SKM-1 treated with dmso at 0.1 percent for 144 hours (cell line): ENCODE results near the gene VIPAS39.
"Not testable (repeated sequence)": the region's sequence is repeated elsewhere in the genome, so short reads cannot be mapped to it uniquely, and the experiment has no call there.

Source experiments
- DNase-seq: peaks from one replicate; lab custom pipeline; 2025; ENCODE audit not compliant: unreplicated experiment; lab: John Stamatoyannopoulos, UW

The VIPAS39 gene

GRCh38 chr14:77470224-77470870 lies 12.9 kb upstream of the VIPAS39 start:
- DNase-seq = no peak

DNA sequence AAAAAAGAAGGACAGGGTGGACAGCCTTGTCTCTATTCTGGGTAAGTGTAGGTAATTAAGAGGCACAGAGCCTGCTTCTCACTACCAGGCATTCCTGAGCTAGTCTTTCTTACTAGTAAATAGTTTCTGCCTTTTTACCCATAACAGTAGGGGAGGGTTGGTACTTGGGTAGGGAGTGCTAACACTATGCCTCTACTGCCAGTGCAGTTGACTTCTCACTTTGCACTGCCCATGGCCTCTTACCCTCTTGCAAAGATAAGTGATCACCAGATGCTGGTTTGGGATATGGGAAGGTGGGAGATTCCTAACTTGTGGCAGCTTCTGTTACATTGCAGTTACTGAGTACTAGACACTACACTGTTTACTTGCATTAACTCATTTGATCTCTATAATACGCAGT lies 12.1 kb upstream of the VIPAS39 start:
- DNase-seq = no peak

- DNase-seq = no peak
These were observed 11.7 kb upstream of the VIPAS39 start for GRCh38 chr14:77469067-77469505.

DNA sequence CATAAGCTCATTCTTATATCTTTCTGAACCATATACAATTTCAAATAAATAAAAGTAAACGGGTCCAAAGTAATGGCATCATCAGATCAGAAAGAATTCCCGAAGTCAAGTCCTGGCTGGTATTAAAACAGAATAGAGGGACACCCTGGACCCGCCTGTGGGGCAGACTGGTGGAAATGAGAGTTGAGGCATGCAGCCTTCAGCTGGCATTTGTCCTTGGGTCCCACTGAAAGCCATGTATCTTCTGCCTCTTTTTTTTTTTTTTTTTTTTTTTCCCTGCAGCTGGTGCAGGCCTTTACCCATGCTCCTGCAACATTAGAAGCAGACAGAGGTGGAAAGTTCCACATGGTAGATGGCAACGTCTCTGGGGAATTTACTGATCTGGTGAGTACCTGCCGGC lies 10.4 kb upstream of the VIPAS39 start:
- DNase-seq = no peak

- peak; percentile 23 for DNase-seq
These were observed 1.8 kb upstream of the VIPAS39 start for GRCh38 chr14:77459072-77459723.

- DNase-seq = peak; percentile 0
These were observed 999 bp upstream of the VIPAS39 start for GRCh38 chr14:77458249-77458950.

GRCh38 chr14:77457115-77457521 lies 283 bp downstream of the VIPAS39 start:
- DNase-seq = no peak

DNA sequence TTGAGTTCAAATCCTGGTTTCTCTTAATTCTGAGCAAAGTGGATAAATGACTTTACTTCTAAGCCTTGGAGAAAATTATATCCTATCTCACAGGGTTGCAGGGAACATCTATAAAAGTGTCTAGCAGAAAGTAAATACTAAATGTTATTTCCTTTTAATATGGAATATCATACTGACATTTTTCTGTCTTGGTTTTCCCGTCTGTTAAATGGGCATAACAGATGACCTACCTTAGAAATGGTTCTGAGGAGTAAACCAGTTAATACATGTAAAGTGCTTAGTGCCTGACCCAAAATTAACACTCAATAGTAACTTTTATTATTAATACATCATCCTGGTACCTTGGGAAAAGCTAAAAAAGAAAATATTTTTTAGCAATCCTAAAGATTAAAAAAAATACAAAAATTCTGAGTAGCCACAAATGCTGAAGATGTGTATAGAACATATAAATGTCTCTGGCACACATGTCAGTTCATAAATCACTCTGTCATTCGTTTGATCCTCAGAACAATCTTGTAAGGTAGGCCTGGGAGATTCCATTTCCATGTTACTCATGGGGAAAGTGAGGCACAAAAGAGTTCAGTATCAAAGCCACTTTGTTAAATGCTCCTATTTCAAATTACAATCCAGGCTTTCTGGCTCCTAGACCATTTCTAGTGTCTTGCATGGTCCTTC lies 1.3 kb downstream of the VIPAS39 start:
- no peak for DNase-seq

- no peak for DNase-seq
These were observed 15.2 kb downstream of the VIPAS39 start for GRCh38 chr14:77442196-77442595.

DNA sequence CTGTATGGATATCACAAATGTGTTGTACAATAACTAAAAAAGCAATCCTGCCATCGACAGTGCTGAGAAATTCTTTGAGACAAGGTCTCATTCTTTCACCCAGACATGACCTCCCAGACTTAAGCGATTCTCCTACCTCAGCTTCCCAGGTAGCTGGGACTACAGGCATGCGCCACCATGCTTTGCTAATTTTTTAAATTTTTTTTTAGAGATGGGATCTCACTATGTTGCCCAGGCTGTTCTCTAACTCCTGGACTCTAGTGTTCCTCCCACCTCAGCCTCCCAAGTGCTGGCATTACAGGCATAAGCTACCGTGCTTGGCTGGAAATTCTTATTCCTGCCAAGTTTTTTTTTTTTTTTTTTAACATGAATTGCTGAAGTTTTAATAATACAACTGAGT lies 17.5 kb downstream of the VIPAS39 start:
- no peak for DNase-seq

DNA sequence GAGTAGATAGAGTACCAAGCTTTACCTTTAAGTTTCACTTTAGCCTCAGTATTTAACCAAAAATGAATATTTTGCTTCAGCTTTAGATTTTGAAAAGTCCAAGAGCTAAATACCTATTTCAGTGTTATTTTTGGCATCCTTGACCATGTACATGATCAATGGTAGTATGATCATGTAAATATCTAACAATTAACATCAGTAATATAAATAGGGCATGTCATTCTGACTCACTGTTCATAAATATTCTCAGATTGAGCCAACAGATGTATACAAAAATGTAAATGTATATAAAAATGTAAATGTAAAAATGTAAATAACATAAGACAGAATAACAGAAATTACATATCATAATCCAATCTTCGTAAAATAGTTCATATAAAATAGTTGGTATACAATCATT lies 18.8 kb downstream of the VIPAS39 start:
- DNase-seq = no peak

GRCh38 chr14:77436042-77436441 lies 21.4 kb downstream of the VIPAS39 start:
- DNase-seq = no peak

DNA sequence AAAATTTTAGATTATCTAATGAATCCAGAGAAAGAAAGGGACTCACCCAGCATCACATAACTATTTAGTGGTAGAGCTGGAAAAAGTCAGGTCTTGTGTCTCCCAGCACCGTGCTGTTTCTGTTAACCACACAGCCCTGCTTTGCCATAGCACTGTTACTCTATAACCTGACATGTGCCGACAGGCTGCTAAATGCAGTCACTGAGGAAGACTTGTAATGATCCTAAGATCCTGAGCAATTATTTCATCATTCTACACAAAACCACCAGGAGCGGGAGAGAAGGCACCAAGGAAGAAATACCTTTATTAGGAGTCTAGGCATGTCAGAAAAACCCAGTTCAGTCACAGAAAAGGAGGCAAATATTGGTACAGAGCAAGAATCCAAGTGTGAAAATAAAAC lies 31.0 kb downstream of the VIPAS39 start:
- no peak for DNase-seq

- no peak for DNase-seq
These were observed 32.5 kb downstream of the VIPAS39 start for GRCh38 chr14:77424862-77425261.

- DNase-seq = no peak
These were observed 34.0 kb downstream of the VIPAS39 start, which contains the start of gene NOXRED1 for GRCh38 chr14:77423423-77423822. TSS of gene NOXRED1 (minus strand) at chr14:77423523. CDS start at chr14:77422889, 634 bp downstream.

- no peak for DNase-seq
These were observed 36.2 kb downstream of the VIPAS39 start for GRCh38 chr14:77421201-77421600.

GRCh38 chr14:77416836-77417235 lies 40.6 kb downstream of the VIPAS39 start:
- no peak for DNase-seq

DNA sequence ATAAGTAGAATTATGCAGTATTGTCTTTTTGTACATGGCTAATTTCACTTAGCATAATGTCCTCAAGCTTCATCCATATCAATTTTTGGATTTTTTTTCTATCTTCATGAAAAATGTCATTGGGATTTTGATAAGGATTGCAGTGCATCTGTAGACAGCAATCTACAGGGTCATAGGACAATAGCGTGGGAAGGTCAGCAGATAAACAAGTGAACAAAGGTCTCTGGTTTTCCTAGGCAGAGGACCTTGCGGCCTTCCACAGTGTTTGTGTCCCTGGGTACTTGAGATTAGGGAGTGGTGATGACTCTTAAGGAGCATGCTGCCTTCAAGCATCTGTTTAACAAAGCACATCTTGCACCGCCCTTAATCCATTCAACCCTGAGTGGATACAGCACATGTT lies 41.3 kb downstream of the VIPAS39 start:
- not testable (repeated sequence) for DNase-seq

DNA sequence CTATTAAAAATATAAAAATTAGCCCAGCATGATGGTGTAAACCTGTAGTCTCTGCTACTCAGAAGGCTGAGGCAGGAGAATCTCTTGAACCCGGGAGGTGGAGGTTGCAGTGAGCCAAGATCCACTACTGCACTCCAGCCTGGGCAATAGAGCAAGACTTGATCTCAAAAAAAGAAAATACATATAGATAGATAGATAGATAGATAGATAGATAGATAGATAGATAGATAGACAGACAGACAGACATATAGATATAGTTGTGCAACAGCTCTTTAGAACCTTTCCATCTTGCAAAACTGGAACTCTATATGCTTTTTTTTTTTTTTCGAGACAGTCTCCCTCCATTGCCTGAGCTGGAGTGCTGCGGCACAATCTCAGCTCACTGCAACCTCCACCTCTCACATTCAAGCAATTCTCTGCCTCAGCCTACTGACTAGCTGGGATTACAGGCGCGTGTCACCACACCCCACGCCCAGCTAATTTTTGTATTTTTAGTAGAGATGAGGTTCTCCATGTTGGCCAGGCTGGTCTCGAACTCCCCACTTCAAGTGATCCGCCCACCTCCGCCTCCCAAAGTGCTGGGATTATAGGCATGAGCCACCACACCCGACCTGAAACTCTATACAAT lies 41.9 kb downstream of the VIPAS39 start:
- DNase-seq = not testable (repeated sequence)

DNA sequence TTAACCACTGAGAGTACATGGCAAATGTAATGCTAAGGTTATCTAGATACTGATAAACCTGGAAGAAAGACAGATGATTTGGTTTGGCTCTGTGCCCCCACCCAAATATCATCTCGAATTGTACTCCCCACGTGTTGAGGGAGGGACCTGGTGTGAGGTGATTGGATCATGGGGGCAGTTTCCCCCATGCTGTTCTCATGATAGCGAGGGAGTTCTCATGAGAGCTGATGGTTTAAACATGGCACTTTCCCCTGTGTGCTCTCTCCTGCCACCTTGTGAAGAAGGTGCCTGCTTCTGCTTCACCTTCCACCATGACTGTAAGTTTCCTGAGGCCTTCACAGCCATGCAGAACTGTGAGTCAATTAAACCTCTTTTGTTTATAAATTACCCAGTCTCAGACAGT lies 48.3 kb downstream of the VIPAS39 start:
- no peak for DNase-seq

DNA sequence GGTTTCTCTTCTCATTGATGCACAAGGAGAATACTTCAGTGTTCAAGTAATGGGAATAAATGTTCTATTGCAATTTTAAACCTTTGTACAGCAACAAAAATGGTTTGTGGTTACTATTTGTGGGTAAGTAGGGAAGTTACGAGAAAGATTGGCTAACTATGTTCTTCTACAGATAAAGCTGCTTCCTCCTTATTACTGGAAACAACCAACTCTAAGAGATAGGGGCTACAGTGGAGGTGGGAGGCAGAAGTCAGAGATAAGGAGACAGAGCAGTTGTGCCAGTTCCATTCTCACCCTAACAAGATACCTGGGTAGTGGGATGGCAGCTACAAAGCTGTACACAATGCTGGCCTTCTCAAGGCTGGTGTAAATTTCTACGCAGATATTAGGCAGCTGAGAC lies 50.2 kb downstream of the VIPAS39 start:
- peak; percentile 61 for DNase-seq
